RPMI7951 (cell line): ENCODE measurements around the gene CHRNA10. TPM values are rescaled to one million over a fixed set of nuclear protein-coding genes. Genes with fewer than 3 reads are reported as not detected.
"Not testable (repeated sequence)": the region's sequence is repeated elsewhere in the genome, so short reads cannot be mapped to it uniquely, and the experiment has no call there.

Experiments
- DNase-seq: peaks from one replicate; pipeline ENCODE4 v3.0.0-alpha.2; 2012; ENCODE audit warnings: low read depth
- total RNA-seq: library from RNA; depleted of rRNA; stranded (reverse); fragments of >200 nt; shearing (Covaris generic); gene quantifications from 2 replicates; pipeline ENCODE4 v1.2.3, GENCODE V29; 2014

The CHRNA10 gene
- total RNA-seq, 1 experiment from 2014 or later: 0.36 TPM

DNA sequence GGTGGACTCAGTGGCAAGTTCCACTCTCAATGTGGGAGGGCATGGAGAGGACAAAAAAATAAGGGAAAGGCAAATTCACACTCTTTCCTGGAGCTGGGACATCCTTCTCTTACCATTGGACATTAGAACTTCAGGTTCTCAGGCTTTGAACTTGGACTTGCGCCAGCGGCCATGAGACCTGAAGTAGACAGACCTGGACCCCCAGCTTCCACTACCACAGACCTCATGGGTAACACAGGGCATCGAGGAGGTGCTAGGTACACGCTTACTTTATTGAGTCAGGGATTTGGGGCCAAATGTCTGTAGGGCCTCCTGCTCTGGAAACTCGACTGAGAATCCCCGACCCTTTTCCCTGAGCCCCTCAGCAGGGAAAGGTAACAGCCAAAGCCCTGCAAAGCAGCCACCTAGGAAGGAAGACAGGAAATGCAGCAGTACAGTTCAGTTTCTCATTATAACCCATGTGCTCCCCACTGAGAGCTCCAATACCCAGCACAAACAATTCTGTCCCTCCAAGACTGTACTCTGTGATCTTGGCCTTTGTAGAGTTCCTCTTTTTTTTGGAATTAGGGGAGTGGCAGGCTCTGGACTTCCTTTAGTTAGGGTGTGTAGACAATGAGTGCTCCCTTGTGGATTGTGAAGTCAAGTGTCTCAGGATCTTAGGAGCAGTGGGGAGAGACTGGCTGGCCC is 5.7 kb downstream of the CHRNA10 start:
- DNase-seq: no peak

DNA sequence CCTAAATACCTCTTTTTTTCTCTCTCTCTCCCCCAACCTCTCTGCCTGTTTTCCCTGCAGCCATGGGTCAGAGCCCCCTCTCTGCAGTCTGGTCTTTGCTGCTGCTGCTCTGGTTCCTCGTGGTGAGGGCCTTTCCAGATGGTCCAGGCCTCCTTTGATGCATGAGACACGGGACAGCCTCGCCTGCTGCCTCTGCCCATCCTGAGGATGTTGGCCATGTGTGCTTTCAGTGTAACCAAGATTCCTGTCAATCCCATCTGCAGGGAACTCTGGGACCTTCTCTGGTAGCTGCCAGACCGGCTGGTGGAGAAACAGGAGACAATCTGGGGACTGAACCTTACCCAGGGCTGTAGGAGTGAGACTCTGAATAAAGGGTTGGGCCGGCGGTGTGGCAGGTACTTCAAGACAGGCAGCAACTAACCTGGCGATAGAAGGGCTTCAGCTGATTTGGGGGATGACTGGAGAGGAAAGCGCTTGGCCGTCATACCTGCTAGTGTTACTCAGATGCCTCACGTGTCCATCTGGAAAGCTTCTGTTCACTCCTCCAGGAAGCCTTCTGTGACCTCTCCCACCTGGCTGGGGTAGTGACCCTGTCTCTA is 7.1 kb downstream of the CHRNA10 start:
- DNase-seq: no peak

DNA sequence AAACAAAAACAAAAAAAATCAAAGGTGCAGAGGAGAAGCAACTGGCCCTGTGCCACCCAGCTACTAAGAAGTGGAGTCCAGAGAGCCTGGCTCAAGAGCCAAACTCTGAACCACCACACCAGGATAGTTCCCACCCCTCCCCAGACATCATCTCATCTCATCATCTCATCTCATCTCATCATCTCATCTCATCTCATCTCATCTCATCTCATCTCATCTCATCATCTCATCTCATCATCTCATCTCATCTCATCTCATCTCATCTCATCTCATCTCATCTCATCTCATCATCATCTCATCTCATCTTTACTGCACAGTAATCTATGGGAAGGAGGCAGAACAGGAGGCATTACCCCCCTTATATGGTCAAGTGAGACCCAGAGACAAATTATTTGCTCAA is 8.3 kb downstream of the CHRNA10 start:
- DNase-seq: no peak

DNA sequence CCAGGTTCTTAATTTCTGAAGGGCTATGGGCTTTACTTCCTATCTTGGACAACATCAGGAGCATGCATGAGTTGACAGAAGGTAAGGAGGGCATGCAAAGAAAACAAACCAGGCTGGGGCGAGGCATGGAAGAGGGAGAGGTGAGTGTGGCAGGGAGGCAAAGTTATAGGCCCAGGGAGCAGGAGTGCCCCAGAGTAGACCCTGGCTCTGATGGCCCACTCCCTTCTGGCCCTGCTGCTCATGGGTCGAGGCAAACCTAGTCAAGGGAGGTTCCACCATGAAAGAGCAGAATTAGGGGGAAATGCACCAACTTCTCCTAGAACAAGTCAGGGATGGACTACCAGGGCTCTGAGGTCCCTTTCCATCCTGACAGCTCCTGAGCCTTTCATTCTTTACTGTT is 10.2 kb downstream of the CHRNA10 start:
- no peak for DNase-seq

DNA sequence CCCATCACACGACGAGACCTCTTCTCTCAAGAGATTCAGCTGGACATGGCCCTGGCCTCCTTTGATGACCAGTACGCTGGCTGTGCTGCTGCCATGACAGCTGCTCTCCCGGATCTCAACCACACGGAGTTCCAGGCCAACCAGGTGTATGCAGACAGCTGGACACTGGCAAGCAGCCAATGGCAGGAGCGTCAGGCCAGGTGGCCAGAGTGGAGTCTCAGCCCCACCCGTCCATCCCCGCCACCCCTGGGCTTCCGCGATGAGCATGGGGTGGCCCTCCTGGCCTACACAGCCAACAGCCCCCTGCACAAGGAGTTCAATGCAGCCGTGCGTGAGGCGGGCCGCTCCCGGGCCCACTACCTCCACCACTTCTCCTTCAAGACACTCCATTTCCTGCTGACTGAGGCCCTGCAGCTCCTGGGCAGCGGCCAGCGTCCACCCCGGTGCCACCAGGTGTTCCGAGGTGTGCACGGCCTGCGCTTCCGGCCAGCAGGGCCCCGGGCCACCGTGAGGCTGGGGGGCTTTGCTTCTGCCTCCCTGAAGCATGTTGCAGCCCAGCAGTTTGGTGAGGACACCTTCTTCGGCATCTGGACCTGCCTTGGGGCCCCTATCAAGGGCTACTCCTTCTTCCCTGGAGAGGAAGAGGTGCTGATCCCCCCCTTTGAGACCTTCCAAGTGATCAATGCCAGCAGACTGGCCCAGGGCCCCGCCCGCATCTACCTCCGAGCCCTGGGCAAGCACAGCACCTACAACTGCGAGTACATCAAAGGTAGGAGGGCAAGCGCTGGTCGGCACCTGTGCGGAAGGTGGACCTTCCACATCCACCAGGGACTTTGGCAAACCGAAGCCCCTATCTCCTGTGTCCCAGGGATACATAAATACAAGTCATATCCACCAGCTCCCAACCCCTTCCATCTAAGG is 11.3 kb downstream of the CHRNA10 start:
- no peak for DNase-seq

DNA sequence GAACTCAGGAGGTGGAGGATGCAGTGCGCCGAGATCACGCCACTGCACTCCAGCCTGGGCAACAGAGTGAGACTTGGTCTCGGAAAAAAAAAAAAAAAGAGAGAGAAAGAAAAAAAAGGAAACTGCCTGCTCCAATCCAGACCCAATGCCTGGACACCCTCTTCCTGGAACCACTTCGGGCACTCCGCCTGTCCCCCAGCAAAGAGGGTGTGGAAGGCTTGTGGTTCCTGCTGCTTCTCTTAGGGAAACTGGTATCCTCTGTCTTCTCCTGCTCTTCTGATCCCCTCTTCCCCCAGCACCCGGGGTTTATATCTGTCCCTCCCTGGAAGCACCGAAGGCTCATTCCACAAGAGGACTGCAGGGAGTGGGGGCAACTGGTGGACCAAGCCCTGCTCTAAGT is 12.9 kb downstream of the CHRNA10 start:
- DNase-seq: no peak

DNA sequence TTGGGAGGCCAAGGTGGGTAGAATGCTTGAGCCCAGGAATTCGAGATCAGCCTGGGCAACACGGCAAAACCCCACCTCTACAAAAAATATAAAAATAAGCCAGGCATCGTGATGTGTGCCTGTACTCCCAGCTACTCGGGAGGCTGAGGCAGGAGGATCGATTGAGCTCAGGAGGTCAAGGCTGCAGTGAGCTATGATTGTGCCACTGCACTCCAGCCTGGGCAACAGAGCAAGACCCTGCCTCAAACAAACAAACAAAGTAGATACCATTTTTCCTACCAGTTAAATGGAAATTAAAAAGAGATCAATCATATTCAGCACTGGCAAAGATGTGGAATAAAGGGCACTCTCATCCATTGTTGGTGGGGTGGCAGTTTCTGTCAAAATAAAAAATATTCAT is 13.9 kb downstream of the CHRNA10 start:
- not testable (repeated sequence) for DNase-seq

DNA sequence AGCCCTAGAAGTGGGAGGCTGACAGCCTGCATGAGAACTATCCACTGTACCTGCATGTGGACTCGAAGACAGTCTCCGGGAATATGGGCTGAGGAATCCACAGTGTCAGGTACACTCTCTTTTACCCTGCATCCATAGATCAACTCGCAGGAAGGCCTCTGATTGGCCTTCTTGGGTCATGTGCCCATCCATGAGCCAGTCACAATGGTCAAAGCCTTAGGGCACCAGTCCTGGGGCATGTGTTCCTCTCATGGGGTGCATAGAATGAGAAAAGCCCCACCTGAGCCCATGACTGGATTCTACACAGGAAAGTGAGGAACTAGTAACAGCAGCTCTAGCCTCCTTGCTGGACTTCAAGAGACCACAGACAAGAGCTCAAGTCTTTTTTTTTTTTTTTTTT is 15.6 kb downstream of the CHRNA10 start:
- DNase-seq: no peak

DNA sequence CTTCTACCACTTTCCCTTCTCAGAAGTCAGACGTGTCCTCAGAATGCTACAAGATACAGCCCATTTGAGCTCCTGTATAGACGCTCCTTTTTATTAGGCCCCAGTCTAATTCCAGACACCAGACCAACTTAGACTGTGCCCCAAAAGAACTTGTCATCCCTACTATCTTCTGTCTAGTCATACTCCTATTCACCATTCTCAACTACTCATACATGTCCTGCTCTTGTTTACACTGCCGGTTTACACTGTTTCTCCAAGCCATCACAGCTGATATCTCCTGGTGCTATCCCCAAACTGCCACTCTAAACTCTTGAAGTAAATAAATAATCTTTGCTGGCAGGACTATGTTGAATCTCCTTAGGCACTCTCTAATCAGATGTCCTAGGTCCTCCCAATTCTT is 18.7 kb downstream of the CHRNA10 start:
- DNase-seq: not testable (repeated sequence)

DNA sequence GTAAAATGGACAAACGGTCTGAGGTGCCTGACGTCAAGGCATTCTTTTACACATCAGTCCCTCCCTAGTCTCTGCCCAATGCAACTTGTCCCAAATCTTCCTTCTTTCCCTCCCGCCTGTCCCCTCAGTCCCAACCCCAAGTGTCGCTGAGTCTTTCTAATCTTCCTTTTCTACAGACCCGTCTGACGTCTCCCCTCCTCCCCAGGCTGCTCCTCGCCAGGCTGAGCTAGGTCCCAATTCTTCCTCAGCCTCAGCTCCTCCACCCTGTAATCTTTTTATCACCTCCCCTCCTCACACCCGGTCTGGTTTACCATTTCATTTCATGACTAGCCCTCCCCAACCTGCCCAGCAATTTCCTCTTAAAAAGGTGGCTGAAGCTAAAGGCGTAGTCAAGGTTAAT is 21.8 kb downstream of the CHRNA10 start:
- DNase-seq: not testable (repeated sequence)

DNA sequence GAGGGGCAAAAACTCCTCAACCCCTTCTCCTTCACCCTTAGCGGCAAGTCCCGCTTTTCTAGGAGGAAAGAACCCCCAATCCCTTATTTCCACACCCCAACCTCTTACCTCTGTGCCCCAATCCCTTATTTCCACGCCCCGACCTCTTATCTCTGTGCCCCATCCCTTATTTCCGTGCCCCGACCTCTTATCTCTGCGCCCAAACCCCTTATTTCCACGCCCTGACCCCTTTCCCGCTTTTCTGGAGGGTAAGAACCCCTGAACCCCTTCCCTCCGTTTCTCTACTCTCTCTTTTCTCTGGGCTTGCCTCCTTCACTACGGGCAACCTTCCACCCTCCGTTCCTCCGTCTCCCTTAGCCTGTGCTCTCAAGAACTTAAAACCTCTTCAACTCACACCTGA is 22.3 kb downstream of the CHRNA10 start:
- DNase-seq: not testable (repeated sequence)

DNA sequence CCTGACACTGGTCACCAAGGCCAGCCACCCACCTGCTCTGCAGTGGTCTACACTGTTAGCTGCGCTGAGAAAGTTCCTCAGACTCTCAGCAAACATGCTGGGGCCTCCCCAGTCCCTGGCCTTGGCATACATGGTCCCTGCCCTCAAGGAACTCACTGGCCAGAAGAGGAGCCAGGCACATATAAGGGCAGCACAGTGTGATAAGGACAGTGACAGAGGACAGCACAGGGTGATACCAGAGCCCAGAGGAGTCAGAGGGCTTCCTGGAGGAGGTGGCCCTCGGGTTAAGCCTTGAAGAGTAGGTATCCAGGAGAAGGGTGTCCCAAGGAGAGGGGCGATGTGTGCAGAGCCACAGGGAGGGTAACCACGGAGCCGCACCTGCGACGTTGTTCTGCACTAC is 25.6 kb downstream of the CHRNA10 start:
- DNase-seq: no peak

DNA sequence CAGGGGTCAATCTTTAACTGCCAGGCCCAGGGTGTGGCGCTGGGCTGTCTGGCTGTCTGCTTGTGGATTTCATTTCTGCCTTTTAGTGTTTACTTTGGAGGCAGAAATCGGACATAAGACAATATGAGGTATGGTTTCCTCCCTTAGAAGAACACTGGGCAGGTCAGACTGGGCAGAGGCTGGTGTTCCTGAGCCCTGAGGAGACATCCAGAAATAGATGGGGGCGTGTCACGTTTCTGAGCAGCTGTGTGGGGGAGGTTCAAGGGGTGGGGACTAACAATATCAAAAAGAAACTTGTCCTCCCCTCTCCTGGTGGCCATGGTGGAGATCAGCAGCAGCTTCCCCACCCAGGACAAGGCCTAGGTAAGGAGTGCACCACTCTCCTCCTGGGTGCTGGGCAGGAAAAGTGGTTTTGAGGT is 26.4 kb downstream of the CHRNA10 start, which contains the start of gene ART1:
TSS of gene ART1 (plus strand) at position 312 of the 419 bp plus-strand sequence. CDS start 14,086 bp downstream, outside the sequence.
- peak; percentile 9 for DNase-seq

DNA sequence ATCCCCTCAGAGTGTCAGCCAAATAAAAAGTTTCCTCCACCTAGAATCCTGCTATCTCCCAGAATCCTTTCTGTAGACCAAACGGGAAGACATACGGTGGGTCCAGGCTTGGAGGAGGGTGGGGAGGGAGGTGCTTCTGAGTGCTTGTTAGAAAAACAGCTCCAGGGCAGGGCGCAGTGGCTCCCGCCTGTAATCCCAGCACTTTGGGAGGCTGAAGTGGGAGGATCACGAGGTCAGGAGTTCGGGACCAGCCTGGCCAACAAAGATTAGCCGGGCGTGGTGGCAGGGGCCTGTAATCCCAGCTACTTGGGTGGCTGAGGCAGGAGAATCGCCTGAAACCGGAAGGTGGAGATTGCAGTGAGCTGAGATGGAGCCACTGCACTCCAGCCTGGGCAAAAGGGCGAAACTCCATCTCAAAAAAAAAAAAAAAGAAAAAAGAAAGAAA is 28.1 kb downstream of the CHRNA10 start:
- not testable (repeated sequence) for DNase-seq

DNA sequence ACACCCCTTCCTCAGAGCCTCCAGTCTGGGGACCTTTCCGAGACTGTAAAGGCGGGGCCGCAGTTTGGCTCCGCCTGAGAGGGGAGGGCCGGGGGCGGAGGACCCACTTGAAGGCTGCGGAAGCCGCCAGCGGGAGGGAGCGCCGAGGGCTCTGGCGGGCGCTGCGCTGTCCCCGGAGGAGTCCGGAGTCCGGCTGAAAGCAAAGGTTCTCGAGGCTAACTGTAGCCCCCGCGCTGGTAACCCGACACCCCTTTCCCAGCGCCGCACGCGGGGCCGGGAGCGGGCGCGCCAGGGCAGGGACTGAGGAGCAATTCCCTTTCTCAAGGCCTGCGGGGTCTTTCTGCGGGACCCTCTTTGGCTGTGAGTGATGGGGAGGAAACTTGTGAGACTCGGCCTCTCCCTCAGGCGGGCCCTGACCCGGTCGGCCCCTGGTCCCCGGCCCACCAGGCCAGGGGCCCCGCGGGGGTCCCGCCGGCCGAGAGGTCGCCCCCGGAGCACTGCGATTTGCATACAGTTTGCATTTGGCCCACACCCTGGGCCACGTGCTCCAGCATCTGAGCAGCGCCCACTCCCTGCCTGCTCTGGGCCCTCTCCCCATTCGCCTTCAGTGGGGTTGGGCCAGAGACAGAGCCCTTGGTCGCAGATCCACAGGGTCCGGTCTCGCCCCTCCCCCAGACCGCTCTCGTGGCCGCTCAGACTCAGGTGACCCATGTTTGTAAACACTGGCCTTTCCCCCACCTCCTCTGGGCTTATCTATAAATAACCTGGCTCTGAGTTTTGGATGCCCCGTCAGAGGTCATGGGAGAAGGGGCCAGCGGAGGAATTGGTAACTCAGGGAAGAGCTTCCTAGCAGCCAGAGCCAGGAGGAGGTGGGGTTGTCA is 28.9 kb downstream of the CHRNA10 start:
- peak; percentile 62 for DNase-seq

DNA sequence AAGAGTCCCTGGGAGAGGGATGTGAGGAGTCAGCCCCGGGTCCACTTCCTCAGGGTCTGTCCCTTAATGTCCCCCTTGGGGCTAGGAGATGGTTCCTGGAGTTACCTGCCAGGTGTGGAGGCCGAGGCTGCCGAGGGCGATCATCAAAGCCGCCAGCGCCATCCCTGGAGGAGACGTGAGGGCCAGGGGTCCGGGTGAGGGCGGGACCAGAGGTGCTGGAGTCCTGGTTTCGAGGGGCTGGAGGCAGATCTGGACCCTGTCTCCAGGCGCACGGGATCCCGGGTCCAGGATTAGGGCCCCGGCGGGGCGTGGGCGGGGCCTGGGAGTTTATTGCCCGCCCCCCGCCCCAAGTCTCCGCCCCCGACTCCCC is 29.5 kb downstream of the CHRNA10 start, which contains the start of gene ART5:
TSS of gene ART5 (minus strand) at position 292 of the 370 bp plus-strand sequence. CDS start at position 162, 130 bp downstream.
- no peak for DNase-seq

DNA sequence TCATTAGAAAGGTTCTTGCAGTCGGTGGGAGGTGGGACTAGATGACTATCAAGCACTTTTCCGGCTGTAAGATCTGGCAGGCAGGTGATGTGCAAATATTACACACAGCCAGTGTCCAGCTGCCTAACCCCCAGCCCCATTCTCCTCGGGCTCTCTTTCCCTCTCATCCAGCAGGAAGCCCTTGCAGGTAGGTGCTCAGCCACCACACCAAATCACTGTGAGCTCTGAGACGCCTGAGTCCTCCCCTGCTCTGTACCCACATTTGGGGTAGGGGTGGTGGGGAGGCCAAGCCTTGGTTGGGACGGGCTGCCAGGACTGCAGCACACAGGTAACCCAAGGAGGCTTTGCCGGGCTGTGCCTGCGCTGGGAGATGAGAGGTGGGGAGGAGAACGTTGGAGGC is 30.0 kb downstream of the CHRNA10 start:
- DNase-seq: no peak

DNA sequence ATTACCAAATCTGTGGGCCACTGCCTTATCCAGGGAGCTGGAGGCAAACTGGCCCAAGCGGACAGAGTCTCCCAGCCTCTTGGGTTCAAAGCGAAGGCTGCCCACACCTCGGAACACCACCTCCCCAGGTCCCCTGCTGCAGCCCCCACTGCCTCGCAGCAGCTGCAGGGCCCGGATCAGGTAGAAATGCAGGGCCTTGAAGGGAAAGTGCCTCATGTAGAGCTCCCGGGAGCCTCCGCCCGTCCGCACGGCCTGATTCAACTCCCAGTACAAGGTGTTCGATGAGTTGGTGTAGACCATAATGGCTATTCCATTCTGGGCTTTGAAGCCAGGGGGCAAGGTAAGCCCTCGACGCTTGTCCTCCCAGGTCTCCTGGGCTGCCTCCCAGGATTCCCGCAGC is 31.3 kb downstream of the CHRNA10 start:
- DNase-seq: no peak

DNA sequence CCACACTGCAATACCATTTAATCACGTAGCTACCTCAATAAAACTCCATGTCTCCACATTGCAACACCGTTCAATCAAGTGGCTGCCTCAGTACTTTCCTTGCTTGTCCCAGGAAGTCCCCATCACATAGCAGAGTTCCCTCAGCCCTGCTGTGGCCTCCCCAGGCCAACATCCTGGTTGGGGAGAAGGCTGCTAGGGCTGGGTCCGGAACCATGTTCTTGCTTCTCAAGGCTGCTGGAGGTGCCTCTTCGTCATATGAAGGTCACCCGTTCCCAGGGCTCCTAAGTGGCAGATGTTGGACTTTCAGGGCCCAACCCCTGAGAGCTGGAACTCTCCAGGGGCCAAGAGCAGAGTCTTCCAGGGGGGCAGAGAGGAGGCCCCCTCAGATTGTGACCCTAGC is 32.7 kb downstream of the CHRNA10 start:
- no peak for DNase-seq

DNA sequence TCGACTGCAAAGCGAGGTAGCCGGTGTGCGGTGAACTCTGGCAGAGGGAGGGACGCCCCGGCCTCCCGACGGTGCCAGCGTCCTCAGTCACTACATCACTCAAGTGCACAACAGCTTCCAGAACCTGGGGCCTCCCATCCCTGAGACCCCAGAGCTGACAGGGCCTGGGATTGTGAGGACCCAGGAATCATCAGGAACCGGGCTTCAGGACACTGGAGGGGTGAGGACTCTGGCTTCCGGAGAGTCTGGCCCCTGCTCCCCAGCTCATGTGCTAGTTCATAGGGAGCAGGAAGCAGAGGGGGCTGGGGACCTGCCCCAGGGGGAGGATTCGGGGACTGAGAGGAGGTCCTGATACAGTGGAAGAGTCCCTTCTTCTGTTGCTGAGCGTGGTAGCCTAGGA is 34.0 kb downstream of the CHRNA10 start:
- DNase-seq: no peak

DNA sequence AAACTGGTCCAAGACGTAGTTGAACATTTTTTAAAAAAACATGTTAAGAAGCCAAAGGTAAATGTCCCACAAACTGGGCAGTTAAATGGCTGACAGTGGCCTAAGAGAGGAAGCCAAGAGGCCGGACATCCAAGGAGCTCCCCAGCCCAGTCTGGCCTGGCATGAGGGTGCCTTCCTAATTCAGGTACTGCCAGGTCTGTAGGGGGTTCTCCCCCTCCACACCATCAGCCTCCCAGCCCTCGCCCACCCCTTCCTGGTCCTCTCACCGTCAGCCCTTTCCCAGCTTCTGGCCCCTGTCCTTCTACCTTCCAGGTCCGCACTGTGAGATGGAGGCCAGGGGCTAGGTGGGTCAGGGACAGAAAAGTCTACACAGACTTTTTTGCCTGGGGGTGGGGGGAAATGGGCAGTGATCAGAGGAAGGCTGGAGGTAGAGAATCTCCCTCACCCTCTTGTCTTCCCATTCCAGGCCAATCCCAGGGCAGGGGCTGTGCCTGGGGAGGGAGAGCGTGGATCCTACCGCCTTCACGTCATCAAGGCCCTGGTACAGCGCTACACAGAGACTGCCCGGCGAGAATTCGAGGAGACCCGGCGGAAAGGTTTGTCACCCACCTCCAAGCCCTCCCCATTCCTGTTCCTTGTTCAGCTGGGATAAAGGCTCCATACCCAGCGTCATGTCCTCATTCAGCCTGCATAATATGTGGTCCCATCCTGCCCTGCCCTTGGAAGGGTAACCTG is 35.4 kb downstream of the CHRNA10 start:
- DNase-seq: no peak
